NCI-H2196 (cell line): ENCODE measurements around the gene LEFTY2.
"Not testable (repeated sequence)": the region's sequence is repeated elsewhere in the genome, so short reads cannot be mapped to it uniquely, and the experiment has no call there.

ENCODE experiments used
- DNase-seq: peaks from one replicate; lab custom pipeline; 2025; ENCODE audit not compliant: unreplicated experiment; lab: John Stamatoyannopoulos, UW

The LEFTY2 gene, protein sequence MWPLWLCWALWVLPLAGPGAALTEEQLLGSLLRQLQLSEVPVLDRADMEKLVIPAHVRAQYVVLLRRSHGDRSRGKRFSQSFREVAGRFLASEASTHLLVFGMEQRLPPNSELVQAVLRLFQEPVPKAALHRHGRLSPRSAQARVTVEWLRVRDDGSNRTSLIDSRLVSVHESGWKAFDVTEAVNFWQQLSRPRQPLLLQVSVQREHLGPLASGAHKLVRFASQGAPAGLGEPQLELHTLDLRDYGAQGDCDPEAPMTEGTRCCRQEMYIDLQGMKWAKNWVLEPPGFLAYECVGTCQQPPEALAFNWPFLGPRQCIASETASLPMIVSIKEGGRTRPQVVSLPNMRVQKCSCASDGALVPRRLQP

DNA sequence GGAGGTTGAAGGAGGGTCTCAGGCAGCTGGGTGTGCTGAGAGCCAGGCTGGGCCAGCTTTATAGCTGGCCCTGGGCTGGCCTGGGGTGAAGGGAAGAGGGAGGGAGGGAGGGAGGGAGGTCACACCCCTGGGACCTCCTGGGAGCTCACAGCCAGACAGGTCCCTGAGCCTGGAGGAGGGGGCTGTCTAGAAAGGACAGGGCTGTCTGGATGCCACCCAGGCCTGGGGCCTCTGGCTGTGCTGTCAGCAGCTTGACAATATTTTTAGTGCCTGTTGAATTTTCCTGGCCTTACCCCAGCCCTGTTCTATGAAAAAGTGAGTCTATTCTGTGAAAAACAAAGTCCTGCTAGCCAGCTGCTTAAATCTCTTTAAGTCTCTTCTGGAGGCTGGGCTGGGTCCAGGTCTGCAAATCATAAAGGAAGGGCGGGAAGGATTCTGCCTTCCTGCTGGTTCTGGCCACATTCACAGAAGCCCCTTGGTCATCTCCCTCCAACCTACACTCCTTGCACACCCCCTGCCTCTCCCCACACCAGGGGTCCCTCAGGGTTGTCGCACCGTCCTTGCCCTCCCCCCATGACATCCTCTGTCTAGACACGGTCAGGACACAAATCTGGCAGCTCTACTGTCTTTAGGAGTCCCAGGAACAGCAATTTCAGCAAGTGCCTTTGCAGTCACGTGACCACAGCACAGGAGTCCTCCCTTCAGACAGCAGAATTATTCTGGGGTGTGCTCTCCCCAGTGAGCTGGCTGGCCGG, at the start of gene LEFTY2:
TSS of gene LEFTY2 (minus strand) at position 34 of the 755 bp plus-strand sequence. CDS start 80 bp downstream, outside the sequence.
- no peak for DNase-seq

DNA sequence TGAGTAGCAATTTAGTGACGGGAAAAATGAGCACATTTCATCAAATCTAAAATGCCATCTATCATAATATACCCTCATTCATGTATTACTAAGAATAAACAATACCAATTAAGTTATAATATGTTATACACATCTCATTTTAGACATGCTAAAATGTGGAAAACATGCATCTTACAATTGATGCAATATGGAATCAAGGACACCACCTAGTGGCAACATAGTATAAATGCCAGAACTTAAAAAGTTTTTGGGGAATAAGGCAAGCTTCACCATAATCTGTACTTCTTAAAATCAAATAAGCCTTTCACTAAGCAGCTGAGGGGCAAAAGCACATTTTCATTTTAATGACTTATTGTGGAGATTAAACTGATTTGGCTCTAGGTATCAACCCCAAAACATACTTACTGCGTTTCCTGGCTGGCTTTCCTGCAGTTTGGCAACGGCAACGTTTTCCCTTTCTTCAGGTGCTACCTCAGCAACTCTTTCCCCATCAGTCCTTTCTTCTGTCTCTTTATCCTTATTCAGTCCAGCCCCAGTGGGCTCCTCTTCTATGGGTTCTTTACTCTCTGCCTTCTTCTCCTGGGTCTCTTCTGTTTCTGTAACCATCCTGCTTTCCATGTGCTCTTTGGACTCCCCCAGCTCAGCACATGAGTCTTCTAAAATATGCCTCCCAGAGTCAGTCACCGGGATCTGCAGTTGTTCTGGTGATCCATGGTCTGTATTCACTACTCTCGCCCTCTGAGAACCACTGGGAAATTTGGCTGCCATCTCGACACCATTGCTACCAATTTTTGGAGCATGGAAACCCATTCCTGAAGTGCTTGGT, 46.7 kb upstream of the LEFTY2 start:
- DNase-seq = peak; percentile 63

DNA sequence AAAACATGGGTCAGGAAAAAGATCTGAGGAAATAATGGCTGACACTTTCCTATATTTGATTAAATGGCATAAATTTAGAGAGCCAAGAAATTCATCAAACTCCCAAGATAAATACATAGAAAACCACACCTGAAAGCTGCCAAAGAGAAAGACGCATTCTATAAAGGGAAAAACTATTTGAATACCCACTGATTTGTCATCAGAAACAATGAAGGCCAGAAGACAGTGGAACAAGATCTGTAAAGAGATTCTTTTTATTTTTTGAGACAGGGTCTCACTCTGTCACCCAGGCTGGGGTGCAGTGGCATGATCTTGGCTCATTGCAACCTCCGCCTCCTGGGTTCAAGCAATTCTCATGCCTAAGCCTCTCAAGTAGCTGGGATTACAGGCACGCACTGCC, 40.7 kb upstream of the LEFTY2 start:
- no peak for DNase-seq

DNA sequence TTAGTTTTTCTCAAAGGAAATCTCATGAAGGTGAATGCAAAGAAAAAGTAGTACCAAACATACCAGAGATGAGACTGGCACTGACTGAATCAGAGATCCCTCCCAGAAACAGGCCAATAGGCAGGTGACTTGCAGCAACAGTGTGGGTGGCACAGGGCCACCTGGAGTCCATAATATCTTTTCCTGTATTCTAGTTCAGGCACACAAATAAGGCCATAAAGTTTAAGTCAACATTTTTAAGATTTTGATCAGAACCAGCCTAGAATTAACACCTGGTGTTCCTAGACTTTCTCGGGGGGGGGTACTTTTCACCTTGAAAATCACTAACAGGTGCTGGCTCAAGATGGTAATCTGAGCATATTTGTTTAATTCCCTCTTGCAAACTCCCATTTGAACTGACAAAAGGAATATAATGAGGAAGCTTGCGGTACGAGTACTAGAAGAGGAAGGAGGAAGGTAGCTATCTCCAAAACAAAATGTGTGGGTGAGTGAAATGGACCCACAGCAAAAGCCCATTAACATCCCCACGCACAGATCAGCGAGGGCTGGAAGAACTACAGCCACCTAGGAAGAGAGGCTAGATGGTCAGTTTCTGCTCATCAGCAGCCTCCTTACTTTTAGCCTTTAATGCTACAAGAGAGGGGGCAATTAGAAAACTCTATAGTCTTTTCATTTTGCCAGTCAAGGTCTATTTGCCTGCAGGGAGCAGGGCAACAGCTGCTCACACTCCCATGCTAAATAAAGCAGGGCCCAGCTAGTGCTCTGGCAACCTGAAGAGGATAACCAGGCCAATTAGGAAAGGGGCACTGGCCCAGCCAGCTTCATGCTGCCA, 39.2 kb upstream of the LEFTY2 start:
- peak; percentile 69 for DNase-seq

DNA sequence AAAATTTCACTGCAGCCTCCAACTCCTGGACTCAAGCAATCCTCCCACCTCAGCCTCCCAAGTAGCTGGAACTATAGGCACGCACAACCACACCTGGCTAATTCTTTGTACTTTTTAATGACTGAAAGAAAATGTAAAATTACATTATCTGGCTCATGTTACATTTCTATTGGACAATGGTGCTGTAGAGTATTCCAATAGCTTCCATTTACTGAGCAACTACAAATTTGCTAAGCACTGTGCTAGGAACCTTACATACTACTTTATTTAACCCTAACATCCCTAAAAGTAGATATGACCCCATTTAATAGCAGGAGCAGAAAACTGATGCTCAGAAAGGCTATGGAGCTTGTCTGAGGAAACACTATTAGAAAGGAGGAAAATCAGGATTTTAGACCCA, 38.4 kb upstream of the LEFTY2 start:
- DNase-seq = no peak

DNA sequence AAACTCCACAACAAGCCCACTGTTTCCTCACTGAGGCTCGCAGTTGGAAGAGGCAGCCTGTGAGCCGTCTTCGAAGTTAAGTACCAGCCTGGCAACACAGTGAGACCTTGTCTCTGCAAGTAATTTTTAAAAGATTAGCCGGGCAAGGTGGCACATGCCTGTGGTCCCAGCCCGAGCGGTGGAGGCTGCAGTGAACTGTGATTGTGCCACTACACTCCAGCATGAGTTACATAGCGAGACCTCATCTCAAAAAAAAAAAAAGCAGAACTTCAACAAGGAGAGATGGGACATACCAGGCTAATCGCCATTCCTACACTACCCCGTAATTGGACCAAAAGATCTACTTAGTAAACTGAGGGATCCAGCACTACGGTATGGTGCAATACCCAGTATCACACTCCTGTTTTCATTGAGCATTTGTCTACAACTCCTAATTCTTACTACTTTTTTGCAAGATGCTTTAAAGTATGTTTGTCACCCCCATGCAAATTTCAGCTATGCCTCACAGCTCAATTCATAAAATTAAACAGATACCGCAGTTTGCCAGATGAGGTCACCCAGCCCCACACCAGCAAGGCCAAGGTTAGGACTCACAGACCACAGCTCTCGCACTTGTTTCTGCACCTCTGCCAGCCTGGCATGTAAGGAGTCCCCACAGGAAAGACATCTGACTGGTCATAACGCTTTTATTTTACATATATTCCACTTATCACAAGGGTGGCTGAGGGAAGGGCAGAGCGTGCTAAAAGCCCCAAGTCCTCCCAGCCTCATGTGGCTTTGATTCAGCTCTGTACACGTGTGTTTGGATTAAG, 37.1 kb upstream of the LEFTY2 start:
- DNase-seq = no peak

DNA sequence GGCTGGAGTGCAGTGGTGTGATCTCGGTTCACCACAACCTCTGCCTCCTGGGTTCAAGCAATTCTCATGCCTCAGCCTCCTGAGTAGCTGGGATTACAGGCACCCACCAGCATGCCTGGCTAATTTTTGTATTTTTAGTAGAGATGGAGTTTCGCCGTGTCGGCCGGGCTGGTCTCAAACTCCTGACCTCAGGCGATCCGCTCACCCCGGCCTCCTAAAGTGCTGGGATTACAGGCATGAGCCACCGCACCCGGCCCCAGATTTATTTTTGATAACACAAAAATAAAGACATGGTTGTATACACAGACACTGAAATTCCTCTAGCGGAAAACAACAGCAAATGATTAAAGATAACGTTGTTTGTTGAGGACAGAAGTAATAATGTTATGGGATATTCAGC, 34.1 kb upstream of the LEFTY2 start:
- not testable (repeated sequence) for DNase-seq

DNA sequence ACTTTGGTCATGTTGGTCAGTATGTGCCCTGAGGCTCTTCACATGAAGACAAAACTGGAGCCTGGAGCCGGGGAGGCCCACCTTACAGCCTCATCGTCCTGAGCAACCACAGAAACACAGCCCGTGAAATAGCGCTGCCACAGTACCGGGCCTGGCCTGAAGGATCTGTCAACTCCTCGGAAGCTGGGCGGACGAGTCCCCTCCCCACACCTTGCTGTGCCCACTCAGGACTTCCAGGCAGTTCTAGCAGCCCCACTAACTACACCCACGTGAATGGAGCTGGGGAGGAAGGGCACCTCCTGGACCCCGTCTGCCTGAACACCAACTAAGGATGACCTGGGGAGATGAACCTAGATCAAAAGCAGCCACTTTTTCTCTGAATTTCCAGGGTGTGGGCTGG, 33.4 kb upstream of the LEFTY2 start:
- DNase-seq = no peak

DNA sequence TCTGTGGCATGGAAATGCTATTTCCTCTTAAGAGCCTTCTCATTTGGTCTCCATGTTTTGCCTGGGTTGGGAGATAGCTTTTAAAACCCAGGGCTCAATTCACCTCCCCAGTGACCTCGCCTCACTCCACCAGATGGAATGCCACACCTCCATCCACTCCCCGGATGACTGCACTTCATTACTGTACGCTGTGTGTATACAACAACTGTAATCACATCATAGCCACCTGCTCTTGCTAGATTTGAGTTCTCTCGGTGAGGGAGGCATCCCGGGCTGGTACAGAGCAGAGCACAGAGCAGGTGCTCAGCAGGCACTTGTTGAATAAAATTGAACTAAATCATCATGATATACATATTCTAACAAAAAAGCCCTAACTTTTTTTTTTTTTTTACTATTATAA, 32.1 kb upstream of the LEFTY2 start:
- DNase-seq = peak; percentile 87

DNA sequence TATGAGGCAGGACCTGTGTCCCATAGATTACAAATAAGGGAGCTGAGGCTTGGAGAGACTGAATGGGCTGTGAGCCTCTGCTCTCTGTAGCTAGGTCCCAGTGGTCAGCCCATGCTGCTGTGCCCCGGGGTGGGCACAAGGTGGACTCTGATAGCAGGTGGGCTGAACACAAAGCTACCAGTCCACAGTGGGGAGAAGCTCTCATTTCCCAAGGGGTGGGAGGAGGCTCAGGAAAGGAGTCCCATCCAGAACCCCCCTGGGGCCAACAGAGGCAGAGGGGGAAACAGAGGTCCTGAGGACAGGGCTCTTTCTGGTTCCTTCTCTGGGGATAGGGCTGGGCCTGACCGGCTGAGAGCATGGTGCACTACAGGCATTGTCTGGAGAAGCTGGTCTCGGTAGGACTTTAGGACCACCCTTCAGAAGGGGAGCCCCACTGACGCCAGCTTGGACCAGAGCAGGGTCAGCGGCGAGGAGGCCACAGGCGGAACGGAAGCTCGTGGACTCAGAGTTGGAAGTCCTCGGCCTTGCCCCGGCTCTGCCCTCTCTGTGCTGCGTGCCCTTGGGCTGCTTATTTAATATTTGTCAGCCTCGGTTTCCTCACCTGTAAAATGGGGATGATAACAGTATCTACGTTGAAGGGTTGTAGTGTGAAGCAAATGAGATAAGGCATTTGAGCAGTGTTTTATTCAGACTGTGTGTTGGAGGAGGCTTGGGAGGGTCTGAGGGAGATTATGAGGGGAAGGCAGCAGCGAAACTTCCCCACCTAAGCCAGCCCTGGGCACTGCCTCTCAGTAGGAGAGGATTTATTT, 31.5 kb upstream of the LEFTY2 start:
- no peak for DNase-seq

DNA sequence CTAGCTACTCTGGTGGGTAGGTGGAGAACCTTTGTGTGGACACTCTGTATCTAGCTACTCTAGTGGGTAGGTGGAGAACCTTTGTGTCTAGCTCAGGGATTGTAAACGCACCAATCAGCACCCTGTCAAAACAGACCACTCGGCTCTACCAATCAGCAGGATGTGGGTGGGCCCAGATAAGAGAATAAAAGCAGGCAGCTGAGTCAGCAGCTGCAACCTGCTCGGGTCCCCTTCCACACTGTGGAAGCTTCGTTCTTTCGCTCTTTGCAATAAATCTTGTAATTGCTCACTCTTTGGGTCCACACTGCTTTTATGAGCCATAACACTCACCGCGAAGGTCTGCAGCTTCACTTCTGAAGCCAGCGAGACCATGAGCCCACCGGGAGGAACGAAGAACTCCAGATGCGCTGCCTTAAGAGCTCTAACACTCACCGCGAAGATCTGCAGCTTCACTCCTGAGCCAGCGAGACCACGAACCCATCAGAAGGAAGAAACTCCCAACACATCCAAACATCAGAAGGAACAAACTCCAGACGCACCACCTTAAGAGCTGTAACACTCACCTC, 29.7 kb upstream of the LEFTY2 start:
- not testable (repeated sequence) for DNase-seq

DNA sequence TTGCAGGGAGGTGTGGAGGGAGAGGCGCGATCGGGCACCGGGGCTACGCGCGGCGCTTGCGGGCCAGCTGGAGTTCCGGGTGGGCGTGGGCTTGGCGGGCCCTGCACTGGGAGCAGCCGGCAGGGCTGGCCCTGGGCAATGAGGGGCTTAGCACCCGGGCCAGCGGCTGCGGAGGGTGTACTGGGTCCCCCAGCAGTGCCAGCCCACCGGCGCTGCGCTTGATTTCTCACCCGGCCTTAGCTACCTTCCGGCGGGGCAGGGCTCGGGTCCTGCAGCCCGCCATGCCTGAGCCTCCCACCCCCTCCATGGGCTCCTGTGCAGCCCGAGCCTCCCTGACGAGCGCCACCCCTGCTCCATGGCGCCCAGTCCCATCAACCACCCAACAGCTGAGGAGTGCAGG, 28.7 kb upstream of the LEFTY2 start:
- not testable (repeated sequence) for DNase-seq

DNA sequence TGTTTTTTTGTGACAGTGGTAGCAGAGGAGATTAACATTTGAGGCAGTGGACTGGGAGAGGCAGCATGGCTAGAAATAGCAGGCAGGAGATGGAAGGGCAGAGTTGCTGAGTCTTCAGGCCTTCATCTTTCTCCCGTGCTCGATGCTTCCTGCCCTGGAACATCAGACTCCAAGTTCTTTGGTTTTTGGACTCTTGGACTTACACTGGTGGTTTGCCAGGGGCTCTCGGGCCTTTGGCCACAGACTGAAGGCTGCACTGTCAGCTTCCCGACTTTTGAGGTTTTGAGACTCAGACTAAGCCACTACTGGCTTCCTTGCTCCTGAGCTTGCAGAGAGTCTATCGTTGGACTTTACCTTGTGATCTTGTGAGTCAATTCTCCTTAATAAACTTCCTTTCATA, 24.2 kb upstream of the LEFTY2 start:
- DNase-seq = no peak

DNA sequence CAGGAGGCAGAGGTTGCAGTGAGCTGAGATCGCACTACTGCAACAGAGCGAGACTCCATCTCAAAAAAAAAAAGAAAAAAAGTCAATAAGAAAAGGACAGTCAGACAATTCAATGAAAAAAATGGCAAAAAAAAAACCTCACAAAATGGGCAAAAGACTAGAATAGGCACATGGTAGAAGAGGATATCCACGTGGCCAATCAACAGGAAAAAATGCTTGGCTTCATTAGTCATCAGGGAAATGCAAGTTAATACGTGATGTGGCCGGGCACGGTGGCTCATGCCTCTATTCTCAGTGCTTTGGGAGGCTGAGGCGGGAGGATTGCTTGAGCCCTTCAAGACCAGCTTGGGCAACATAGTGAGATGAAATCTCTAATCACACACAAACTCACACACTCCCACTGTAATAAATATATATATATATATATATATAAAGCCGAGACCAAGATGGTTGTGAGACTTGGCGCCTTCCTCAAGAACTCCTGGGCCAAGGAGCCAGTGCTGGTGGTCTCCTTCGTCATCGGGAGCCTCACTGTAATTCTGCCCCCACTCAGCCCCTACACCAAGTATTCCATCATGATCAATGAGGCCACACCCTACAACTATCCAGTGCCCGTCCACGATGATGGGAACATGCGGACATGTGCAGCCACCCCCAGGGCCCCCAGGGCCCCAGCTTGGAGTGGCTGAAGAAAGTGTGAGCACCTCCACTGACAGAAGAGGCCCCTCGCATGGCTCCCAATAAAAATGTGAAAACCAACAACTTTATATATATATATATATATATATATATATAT, 22.9 kb upstream of the LEFTY2 start:
- no peak for DNase-seq

DNA sequence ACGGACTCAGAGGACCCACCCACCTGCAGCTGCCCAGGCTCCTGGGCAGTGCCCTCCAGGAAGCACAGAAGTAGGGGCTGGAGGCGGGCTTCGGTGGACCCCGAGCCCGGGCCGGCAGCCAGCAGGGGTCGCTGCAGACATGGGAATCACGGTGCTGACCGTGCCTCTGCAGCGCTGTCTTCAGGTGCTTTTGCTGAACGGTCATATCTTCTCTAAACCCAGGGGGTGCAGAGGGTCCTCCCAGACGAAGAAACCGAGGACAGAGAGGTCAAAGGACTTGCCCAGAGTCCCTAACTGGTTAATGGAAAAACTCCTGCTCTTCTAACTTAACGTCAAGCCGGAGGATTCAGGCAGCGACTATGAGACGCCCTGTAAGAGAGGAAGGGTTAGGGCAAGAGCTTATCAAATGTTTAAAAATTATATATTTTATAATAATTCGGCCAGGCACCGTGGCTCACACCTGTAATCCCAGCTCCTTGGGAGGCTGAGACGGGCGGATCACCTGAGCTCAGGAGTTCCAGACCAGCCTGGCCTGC, 21.5 kb upstream of the LEFTY2 start:
- no peak for DNase-seq

DNA sequence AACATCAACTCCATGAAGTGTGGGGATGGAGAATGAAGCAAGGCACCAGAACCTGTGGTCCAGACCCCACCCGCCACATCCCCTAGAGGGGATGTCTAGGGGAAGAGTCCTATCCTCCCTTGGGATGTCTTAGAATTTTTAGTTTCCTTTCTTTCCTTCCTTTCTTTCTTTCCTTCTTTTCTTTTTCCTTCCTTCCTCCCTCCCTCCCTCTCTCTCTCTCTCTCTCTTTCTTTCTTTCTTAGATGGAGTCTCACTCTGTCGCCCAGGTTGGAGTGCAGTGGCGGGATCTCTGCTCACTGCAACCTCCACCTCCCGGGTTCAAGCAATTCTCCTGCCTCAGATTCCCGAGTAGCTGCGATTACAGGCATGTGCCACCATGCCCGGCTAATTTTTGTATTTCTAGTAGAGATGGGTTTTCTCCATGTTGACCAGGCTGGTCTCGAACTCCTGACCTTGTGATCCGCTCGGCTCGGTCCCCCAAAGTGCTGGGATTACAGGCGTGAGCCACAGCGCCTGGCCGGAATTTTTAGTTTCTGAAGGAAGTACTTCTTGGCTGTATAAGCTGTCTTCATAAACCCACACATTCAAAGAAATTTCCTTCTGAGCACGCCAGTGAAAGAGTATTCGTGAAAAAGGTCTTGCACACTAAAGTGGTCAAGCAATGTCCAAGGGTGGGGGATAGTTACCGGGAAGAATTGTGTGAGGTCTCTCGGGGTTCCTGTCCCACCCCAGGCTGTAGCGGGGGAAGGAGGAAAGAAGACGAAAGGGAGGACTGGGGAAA, 20.8 kb upstream of the LEFTY2 start:
- DNase-seq = no peak

DNA sequence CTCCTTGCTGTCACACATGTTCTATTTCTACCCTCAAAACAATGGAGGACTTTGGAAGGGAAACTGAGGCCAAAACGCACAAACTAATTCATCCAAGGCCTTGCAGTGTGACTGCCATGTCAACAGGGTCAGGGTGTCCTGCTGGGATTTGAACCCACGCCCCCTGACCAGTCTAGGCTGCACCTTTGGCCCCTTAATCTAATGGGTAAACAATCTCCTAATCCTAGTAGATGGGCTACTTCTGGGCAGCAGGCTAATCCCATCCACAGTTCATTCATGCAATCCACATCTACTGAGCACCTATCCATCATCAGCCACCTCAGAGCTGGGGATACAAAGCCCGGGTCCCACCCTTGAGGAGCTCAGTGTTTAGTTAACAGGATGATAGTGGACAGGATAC, 17.0 kb upstream of the LEFTY2 start:
- no peak for DNase-seq
